ENCODE measurements around the gene UPK3A.
"Not testable (repeated sequence)": the region's sequence is repeated elsewhere in the genome, so short reads cannot be mapped to it uniquely, and the experiment has no call there.

UPK3A gene

DNA sequence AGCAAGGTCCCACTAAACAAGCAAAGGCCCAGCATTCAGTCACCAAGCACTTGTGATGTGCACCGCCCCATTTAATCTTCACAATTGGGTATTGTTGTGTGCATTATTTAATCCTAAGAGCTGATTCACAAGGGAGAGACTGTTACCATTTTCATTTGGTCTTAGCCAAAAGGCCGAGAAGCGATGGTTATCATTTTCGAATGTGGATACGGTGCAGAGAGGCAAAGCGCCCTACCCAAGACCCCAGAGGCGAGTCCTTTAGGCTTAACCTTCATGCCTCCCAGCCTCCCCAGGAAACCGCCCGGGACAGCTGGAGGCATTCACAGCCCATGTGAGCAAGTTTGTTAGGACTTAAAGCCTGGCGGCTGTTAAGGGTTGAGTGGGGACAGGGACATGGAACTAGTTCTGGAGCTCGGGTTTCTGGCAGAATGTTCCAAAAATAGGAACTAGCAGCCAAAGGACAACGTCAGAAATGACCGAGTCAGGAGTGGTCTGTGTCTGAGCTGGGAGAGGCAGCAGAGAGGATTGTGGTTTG is 13.0 kb upstream of the UPK3A start:
- Histone ChIP-seq H3K79me2 (ENCODE audit: insufficient read depth, low read depth) (no peaks in the 10 kb centered on the region), H3K4me2 (no peak overlapping the region), H3K4me1 (ENCODE audit: low read depth, poor library complexity, severe bottlenecking) (no peaks in the 10 kb centered on the region), H3K27ac (no peak overlapping the region), H3K27me3 (ENCODE audit: insufficient read depth, low read depth) (peaks cover 17% of the 10 kb centered on the region; the same call in 1 of the 2 replicates), H3K4me3 (IDR thresholded peaks at IDR 0.05; ENCODE audit: insufficient read depth, low read depth, low read length) (no peak overlapping the region), H3K9ac (no peak overlapping the region), H2AFZ (ENCODE audit: low read depth) (no peak overlapping the region), H3K36me3 (ENCODE audit: insufficient read depth) (no peaks in the 10 kb centered on the region), H4K20me1 (ENCODE audit: insufficient read depth) (no peaks in the 10 kb centered on the region)
- TF ChIP-seq, protein P1, sequence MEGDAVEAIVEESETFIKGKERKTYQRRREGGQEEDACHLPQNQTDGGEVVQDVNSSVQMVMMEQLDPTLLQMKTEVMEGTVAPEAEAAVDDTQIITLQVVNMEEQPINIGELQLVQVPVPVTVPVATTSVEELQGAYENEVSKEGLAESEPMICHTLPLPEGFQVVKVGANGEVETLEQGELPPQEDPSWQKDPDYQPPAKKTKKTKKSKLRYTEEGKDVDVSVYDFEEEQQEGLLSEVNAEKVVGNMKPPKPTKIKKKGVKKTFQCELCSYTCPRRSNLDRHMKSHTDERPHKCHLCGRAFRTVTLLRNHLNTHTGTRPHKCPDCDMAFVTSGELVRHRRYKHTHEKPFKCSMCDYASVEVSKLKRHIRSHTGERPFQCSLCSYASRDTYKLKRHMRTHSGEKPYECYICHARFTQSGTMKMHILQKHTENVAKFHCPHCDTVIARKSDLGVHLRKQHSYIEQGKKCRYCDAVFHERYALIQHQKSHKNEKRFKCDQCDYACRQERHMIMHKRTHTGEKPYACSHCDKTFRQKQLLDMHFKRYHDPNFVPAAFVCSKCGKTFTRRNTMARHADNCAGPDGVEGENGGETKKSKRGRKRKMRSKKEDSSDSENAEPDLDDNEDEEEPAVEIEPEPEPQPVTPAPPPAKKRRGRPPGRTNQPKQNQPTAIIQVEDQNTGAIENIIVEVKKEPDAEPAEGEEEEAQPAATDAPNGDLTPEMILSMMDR (conservative IDR thresholded peaks at IDR 0.05; ENCODE audit: low read depth, low read length): no peak

DNA sequence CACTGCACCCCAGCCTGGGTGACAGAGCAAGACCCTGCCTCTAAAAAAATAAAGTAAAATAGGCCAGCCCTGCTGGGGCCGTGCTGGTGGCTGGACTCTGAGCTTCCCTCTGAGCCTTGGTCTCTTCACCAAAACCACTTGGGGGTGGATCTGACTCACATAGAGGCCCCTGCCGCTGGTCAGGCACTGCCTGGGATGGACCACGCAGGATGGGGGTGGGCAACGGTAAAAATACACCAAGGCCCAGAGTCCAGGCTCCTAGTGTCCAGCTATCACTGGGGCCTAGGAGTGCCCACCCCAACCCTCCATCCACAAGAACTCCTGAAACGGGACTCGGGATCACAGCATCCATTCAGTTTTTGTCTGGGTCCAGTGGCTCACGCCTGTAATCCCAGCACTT is 12.3 kb upstream of the UPK3A start:
- H3K4me1 ChIP-seq (ENCODE audit: low read depth, poor library complexity, severe bottlenecking): no peaks in the 10 kb centered on the region
- TF ChIP-seq, protein P1 (conservative IDR thresholded peaks at IDR 0.05; ENCODE audit: low read depth, low read length): no peak

DNA sequence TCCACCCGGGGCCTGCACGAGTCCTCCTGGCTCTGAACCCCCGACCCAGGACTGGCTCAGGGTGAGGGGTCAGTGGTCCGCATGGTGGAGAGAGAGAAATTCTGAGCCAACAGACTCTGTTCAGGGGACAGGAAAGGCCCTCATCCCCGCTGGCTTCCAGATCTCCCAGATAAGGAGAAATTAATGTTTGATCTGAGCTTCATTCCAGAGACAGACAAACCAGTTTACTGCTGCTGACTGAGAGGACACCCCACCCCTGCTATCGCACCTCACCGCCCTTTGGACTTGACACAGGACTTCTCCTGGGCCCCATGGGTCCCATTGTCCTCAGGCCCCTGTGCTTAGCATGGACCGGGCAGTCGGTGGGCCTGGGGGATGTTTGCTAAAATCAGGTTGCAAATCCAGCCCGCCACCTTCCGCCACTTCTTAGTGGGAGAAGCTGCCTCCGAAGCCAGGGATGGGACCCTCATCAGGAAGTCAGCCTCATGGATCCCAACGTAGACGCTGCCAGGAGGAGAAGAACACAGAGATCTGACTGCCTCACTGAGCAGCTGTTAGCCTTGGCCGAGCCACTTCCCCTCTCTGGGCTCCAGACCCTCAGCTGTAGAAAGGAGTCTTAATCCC is 11.2 kb upstream of the UPK3A start:
- Histone ChIP-seq H3K4me1 (ENCODE audit: low read depth, poor library complexity, severe bottlenecking) (no peaks in the 10 kb centered on the region), H3K4me3 (IDR thresholded peaks at IDR 0.05; ENCODE audit: insufficient read depth, low read depth, low read length) (no peak overlapping the region), H3K4me2 (no peak overlapping the region), H3K36me3 (ENCODE audit: insufficient read depth) (no peaks in the 10 kb centered on the region), H3K27me3 (ENCODE audit: insufficient read depth, low read depth) (peaks cover 17% of the 10 kb centered on the region; the same call in 1 of the 2 replicates), H4K20me1 (ENCODE audit: insufficient read depth) (no peaks in the 10 kb centered on the region), H3K27ac (no peak overlapping the region), H3K79me2 (ENCODE audit: insufficient read depth, low read depth) (no peaks in the 10 kb centered on the region), H3K9ac (no peak overlapping the region), H2AFZ (ENCODE audit: low read depth) (no peak overlapping the region)
- TF ChIP-seq, protein P1 (conservative IDR thresholded peaks at IDR 0.05; ENCODE audit: low read depth, low read length): no peak

More for the DNA sequence above, 12.3 kb upstream of the UPK3A start:
- Histone ChIP-seq H3K27ac (no peak overlapping the region), H2AFZ (ENCODE audit: low read depth) (no peak overlapping the region), H3K4me3 (IDR thresholded peaks at IDR 0.05; ENCODE audit: insufficient read depth, low read depth, low read length) (no peak overlapping the region), H3K79me2 (ENCODE audit: insufficient read depth, low read depth) (no peaks in the 10 kb centered on the region), H3K4me2 (no peak overlapping the region), H3K27me3 (ENCODE audit: insufficient read depth, low read depth) (peaks cover 17% of the 10 kb centered on the region; the same call in 1 of the 2 replicates), H3K36me3 (ENCODE audit: insufficient read depth) (no peaks in the 10 kb centered on the region), H3K9ac (no peak overlapping the region), H4K20me1 (ENCODE audit: insufficient read depth) (no peaks in the 10 kb centered on the region)

DNA sequence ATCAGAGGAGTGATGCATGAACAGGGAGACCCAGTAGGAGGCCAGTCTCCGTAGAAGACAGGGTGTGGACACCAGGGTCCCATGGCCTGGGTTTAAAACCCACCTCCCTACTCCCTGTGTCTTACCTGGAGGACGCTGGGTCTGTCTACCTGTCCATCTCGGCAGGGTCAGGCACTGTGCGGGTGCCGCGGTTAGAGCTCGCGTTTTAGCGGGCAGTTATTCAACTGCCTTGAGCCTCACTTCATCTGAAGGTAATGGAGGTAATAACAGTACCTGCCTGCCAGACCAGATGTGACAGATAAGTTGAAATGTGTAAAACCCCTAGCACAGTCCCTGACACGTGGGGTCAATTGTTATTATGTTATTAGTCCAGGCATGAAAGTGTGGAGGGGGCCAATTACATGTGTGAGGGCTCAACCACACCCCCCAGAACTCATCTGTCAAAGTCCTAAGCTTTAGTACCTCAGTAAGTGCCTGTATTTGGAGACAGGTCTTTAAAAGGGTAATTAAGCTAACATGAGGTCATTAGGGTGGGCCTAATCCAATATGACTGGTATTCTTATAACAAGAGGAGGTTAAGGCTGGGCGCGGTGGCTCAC is 8.1 kb upstream of the UPK3A start:
- Histone ChIP-seq H2AFZ (ENCODE audit: low read depth) (no peak overlapping the region), H3K36me3 (ENCODE audit: insufficient read depth) (no peaks in the 10 kb centered on the region), H3K9ac (no peak overlapping the region), H3K27ac (no peak overlapping the region), H3K4me1 (ENCODE audit: low read depth, poor library complexity, severe bottlenecking) (no peaks in the 10 kb centered on the region), H3K4me2 (no peak overlapping the region), H3K27me3 (ENCODE audit: insufficient read depth, low read depth) (peaks cover 6% of the 10 kb centered on the region; the same call in 1 of the 2 replicates), H3K4me3 (IDR thresholded peaks at IDR 0.05; ENCODE audit: insufficient read depth, low read depth, low read length) (no peak overlapping the region), H4K20me1 (ENCODE audit: insufficient read depth) (no peaks in the 10 kb centered on the region), H3K79me2 (ENCODE audit: insufficient read depth, low read depth) (no peaks in the 10 kb centered on the region)
- TF ChIP-seq, protein P1 (conservative IDR thresholded peaks at IDR 0.05; ENCODE audit: low read depth, low read length): no peak

DNA sequence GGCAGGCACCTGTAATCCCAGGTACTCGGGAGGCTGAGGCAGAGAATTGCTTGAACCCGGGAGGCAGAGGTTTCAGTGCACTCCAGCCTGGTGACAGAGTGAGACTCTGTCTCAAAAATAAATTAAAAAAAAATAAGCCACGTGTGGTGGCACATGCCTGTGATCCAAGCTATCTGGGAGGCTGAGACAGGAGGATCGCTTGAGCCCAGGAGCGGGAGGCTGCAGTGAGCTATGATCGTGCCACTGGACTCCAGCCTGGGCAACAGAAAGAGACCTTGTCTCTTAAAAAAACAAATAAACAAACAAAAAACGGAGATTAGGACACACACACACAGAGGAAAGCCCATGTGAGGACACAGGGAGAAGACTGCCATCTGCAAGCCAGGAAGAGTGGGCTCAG is 7.0 kb upstream of the UPK3A start:
- H3K36me3 ChIP-seq (ENCODE audit: insufficient read depth): not testable (repeated sequence)

More for the DNA sequence above, 7.0 kb upstream of the UPK3A start:
- H4K20me1 ChIP-seq (ENCODE audit: insufficient read depth); H3K27me3 ChIP-seq (ENCODE audit: insufficient read depth, low read depth); H3K9ac ChIP-seq; H3K4me3 ChIP-seq (IDR thresholded peaks at IDR 0.05; ENCODE audit: insufficient read depth, low read depth, low read length); H3K27ac ChIP-seq; H3K4me2 ChIP-seq; H3K4me1 ChIP-seq (ENCODE audit: low read depth, poor library complexity, severe bottlenecking); H2AFZ ChIP-seq (ENCODE audit: low read depth); H3K79me2 ChIP-seq (ENCODE audit: insufficient read depth, low read depth): not testable (repeated sequence)
